IMR-90 (cell line): ENCODE results near the gene ATP5PO. TPM values are rescaled to one million over a fixed set of nuclear protein-coding genes. Genes with fewer than 3 reads are reported as not detected.

Experiments
- ATAC-seq: fragments of 200-7000 bp; cut with Tn5 transposase; 2 replicates; pipeline ENCODE4 v1.9.1; 2020; ENCODE audit warnings: low read depth, mild to moderate bottlenecking, moderate library complexity
- BruUV-seq: library from RNA; stranded (reverse); fragments of 400-500 nt; replicated peaks from 2 replicates; lab custom pipeline; 2021; lab: Mats Ljungman, UMichigan
- CTCF ChIA-PET: fragments of 300-600 bp; formaldehyde crosslinking; extraction: SDS; loops from one replicate; lab custom pipeline; 2021; ENCODE audit warnings: antibody characterized with exemption; lab: Yijun Ruan, JAX
- POLR2A ChIA-PET: fragments of 300-600 bp; sonication (Branson Sonifier 250); formaldehyde crosslinking; loops from one replicate; lab custom pipeline; 2022; ENCODE audit warnings: antibody characterized with exemption; ENCODE audit not compliant: unreplicated experiment; lab: Charles Lee
- DNase-seq: peaks from one replicate; pipeline ENCODE4 v3.0.0; 2013
- H2AFZ ChIP-seq: replicated peaks from 2 replicates; pipeline ENCODE3; 2013; ENCODE audit warnings: low read length, mild to moderate bottlenecking; ENCODE audit not compliant: poor library complexity
- H2AK5ac ChIP-seq: 2 replicates; pipeline ENCODE4 v1.6.1; 2013; ENCODE audit warnings: low read depth, low read length, inconsistent platforms
- H2AK9ac ChIP-seq: replicated peaks from 2 replicates; pipeline ENCODE3; 2013; ENCODE audit warnings: mild to moderate bottlenecking, low read depth, low read length, moderate library complexity; ENCODE audit not compliant: poor library complexity
- H2BK120ac ChIP-seq: 2 replicates; pipeline ENCODE4 v1.6.1; 2013; ENCODE audit warnings: low read depth, low read length, inconsistent platforms
- H2BK15ac ChIP-seq: 3 replicates; pipeline ENCODE4 v1.6.1; 2013; ENCODE audit warnings: low read depth, low read length, inconsistent platforms
- H2BK20ac ChIP-seq: 2 replicates; pipeline ENCODE4 v1.6.1; 2013; ENCODE audit warnings: low read depth, mild to moderate bottlenecking, inconsistent platforms, low read length, moderate library complexity
- H2BK5ac ChIP-seq: 2 replicates; pipeline ENCODE4 v1.6.1; 2013; ENCODE audit warnings: mild to moderate bottlenecking, low read depth, low read length, inconsistent platforms; ENCODE audit not compliant: poor library complexity, severe bottlenecking
- H3K14ac ChIP-seq: replicated peaks from 2 replicates; pipeline ENCODE4 v1.6.1; 2013; ENCODE audit warnings: low read depth, low read length, inconsistent platforms
- H3K18ac ChIP-seq: 2 replicates; pipeline ENCODE4 v1.6.1; 2013; ENCODE audit warnings: low read depth, low read length, control low read depth
- H3K23ac ChIP-seq: 2 replicates; pipeline ENCODE4 v1.6.1; 2013; ENCODE audit warnings: low read depth, low read length, inconsistent platforms
- H3K27ac ChIP-seq: 2 replicates; pipeline ENCODE4 v1.5.1; 2013; ENCODE audit warnings: mild to moderate bottlenecking, control low read depth, low read length; ENCODE audit not compliant: insufficient read depth
- H3K27me3 ChIP-seq: 2 replicates; pipeline ENCODE4 v1.6.1; 2013; ENCODE audit warnings: low read length; ENCODE audit not compliant: control insufficient read depth, insufficient read depth
- H3K36me3 ChIP-seq: 2 replicates; pipeline ENCODE4 v1.6.1; 2013; ENCODE audit warnings: low read length, mixed read lengths; ENCODE audit not compliant: control insufficient read depth, insufficient read depth
- H3K4ac ChIP-seq: 2 replicates; pipeline ENCODE4 v1.6.1; 2013; ENCODE audit warnings: low read depth, low read length, inconsistent platforms
- H3K4me1 ChIP-seq: 2 replicates; pipeline ENCODE4 v1.6.1; 2013; ENCODE audit warnings: low read length, mixed read lengths; ENCODE audit not compliant: control insufficient read depth, insufficient read depth
- H3K4me2 ChIP-seq: 2 replicates; pipeline ENCODE4 v1.6.1; 2013; ENCODE audit warnings: low read depth, mild to moderate bottlenecking, control low read depth, low read length, moderate library complexity
- H3K4me3 ChIP-seq: 2 replicates; pipeline ENCODE4 v1.5.1; 2013; ENCODE audit warnings: low read depth, mild to moderate bottlenecking, control low read depth, low read length, moderate library complexity; ENCODE audit not compliant: insufficient read depth
- H3K56ac ChIP-seq: 2 replicates; pipeline ENCODE4 v1.6.1; 2013; ENCODE audit warnings: low read length, inconsistent platforms; ENCODE audit not compliant: insufficient read depth; ENCODE audit errors: extremely low read depth
- H3K79me1 ChIP-seq, 2 experiments: 2 replicates each; pipeline ENCODE4 v1.6.1; 2013; ENCODE audit warnings: low read length in 2 of 2, inconsistent platforms in 1 of 2, low read depth in 1 of 2
- H3K9ac ChIP-seq: 2 replicates; pipeline ENCODE4 v1.6.1; 2013; ENCODE audit warnings: low read depth, low read length, control low read depth
- H3K9me1 ChIP-seq: 2 replicates; pipeline ENCODE4 v1.6.1; 2013; ENCODE audit warnings: low read length, inconsistent platforms; ENCODE audit not compliant: insufficient read depth
- H3K9me3 ChIP-seq: 2 replicates; pipeline ENCODE4 v1.6.1; 2013; ENCODE audit warnings: low read length; ENCODE audit not compliant: control insufficient read depth, insufficient read depth
- H4K20me1 ChIP-seq: 2 replicates; pipeline ENCODE4 v1.6.1; 2013; ENCODE audit warnings: low read length, inconsistent platforms; ENCODE audit not compliant: insufficient read depth
- H4K5ac ChIP-seq: 2 replicates; pipeline ENCODE4 v1.6.1; 2013; ENCODE audit warnings: mild to moderate bottlenecking, low read depth, low read length, control low read depth
- H4K8ac ChIP-seq, 2 experiments: 2 replicates each; pipeline ENCODE4 v1.6.1; 2013; ENCODE audit warnings: low read depth in 2 of 2, low read length in 2 of 2, control low read depth in 1 of 2, inconsistent platforms in 1 of 2
- H4K91ac ChIP-seq: 2 replicates; pipeline ENCODE4 v1.6.1; 2013; ENCODE audit warnings: low read depth, low read length, inconsistent platforms; ENCODE audit not compliant: insufficient read depth
- BHLHE40 ChIP-seq: fragments of 150-350 bp; IDR thresholded peaks from 2 replicates; pipeline ENCODE4 v1.6.1; 2016; ENCODE audit warnings: mild to moderate bottlenecking, low read depth, low read length
- CEBPB ChIP-seq: IDR thresholded peaks from 2 replicates; pipeline ENCODE4 v1.6.1; 2012; ENCODE audit warnings: low read depth, low read length, improper control_type of control experiment
- CHD1 ChIP-seq: IDR thresholded peaks from 2 replicates; pipeline ENCODE4 v1.6.1; 2012; ENCODE audit warnings: low read depth, low read length, improper control_type of control experiment
- CTCF ChIP-seq: conservative IDR thresholded peaks from 2 replicates; pipeline ENCODE4 v1.5.1; 2012; ENCODE audit warnings: mild to moderate bottlenecking, low read depth, low read length, improper control_type of control experiment
- ELK1 ChIP-seq: fragments of 150-350 bp; IDR thresholded peaks from 2 replicates; pipeline ENCODE4 v1.6.1; 2016; ENCODE audit warnings: low read depth, mild to moderate bottlenecking, low read length, moderate library complexity, borderline replicate concordance
- MAFK ChIP-seq: IDR thresholded peaks from 2 replicates; pipeline ENCODE4 v1.6.1; 2012; ENCODE audit warnings: low read depth, low read length, improper control_type of control experiment
- MAZ ChIP-seq: IDR thresholded peaks from 2 replicates; pipeline ENCODE4 v1.6.1; 2012; ENCODE audit warnings: low read depth, mild to moderate bottlenecking, low read length, improper control_type of control experiment, moderate library complexity, borderline replicate concordance
- MXI1 ChIP-seq: IDR thresholded peaks from 2 replicates; pipeline ENCODE4 v1.6.1; 2012; ENCODE audit warnings: low read depth, mild to moderate bottlenecking, low read length, moderate library complexity, borderline replicate concordance
- POLR2A ChIP-seq: IDR thresholded peaks from 2 replicates; pipeline ENCODE4 v1.6.1; 2012; ENCODE audit warnings: mild to moderate bottlenecking, low read depth, low read length
- RAD21 ChIP-seq: IDR thresholded peaks from 2 replicates; pipeline ENCODE4 v1.6.1; 2012; ENCODE audit warnings: low read length, improper control_type of control experiment
- RCOR1 ChIP-seq: IDR thresholded peaks from 2 replicates; pipeline ENCODE4 v1.6.1; 2012; ENCODE audit warnings: mild to moderate bottlenecking, low read length, improper control_type of control experiment; ENCODE audit not compliant: insufficient replicate concordance
- RFX5 ChIP-seq: IDR thresholded peaks from 2 replicates; pipeline ENCODE4 v1.8.0; 2012; ENCODE audit warnings: low read depth, mild to moderate bottlenecking, low read length, moderate library complexity
- SMC3 ChIP-seq: fragments of 150-350 bp; IDR thresholded peaks from 2 replicates; pipeline ENCODE4 v1.6.1; 2016; ENCODE audit warnings: low read depth, mild to moderate bottlenecking, antibody characterized with exemption, low read length, moderate library complexity
- USF2 ChIP-seq: fragments of 150-350 bp; IDR thresholded peaks from 2 replicates; pipeline ENCODE4 v1.6.1; 2017; ENCODE audit warnings: mild to moderate bottlenecking, antibody characterized with exemption, low read length, low read depth
- WGBS, 2 experiments: methylation state at CpG; one replicate each; pipeline versions ENCODE4 v1.1.5 to v1.1.7; 2013; ENCODE audit warnings: missing lambda C conversion rate in 2 of 2; ENCODE audit not compliant: insufficient read length in 1 of 2; ENCODE audit errors: extremely low coverage in 2 of 2; 5-methylcytosine and 5-hydroxymethylcytosine counted together
- dilution Hi-C: fragments of 300-500 bp; cut with HindIII; formaldehyde crosslinking; loops from one replicate; pipeline ENCODE4 v1.14.3; 2018; ENCODE audit warnings: low sequenced_read_pairs; ENCODE audit not compliant: unreplicated experiment
- in situ Hi-C: fragments of 300-500 bp; cut with MboI; formaldehyde crosslinking; loops from 3 replicates; pipeline ENCODE4 v1.14.3; 2019; ENCODE audit warnings: low sequenced_read_pairs, inconsistent platforms, mixed read lengths
- intact Hi-C: fragments of 100-400 bp; cut with micrococcal nuclease; formaldehyde crosslinking; loops from 2 replicates; pipeline ENCODE4 v1.10.0; 2022
- polyA plus RNA-seq, 3 experiments: library from polyadenylated mRNA; depleted of rRNA; stranded (reverse); fragments of >200 nt; gene quantifications; 2 replicates each; pipeline ENCODE4 v1.2.3, GENCODE V29; 2012; ENCODE audit warnings: low replicate concordance in 1 of 3
- total RNA-seq: library from RNA; depleted of rRNA; stranded (reverse); fragments of >200 nt; gene quantifications from 2 replicates; pipeline ENCODE4 v1.2.3, GENCODE V29; 2012

The ATP5PO gene
- total and polyA plus RNA-seq, 2 of the 4 experiments (the other 2 are of a cell fraction): 237 to 250 TPM

- Histone ChIP-seq H3K27ac (0 out of 2 replicates have a peak overlapping the region, but pooled peaks have one; percentile 16), H3K9ac (no peak overlapping the region), H3K9me3 (no peaks in the 10 kb centered on the region), H2BK120ac (peak overlapping the region; percentile 16), H2AFZ (peak overlapping the region; percentile 77), H2BK15ac (peak overlapping the region; percentile 63; the same call in 1 of the 3 replicates), H3K18ac (peak overlapping the region; percentile 68; the same call in 1 of the 2 replicates), H3K14ac (peak overlapping the region; percentile 25; the same call in 1 of the 2 replicates), H3K4me3 (no peak overlapping the region), H4K20me1 (no peaks in the 10 kb centered on the region), H4K5ac (peak overlapping the region; percentile 12; the same call in 1 of the 2 replicates), H2AK5ac (peak overlapping the region; percentile 75; the same call in 1 of the 2 replicates), H3K79me1 (no peaks in the 10 kb centered on the region), H3K36me3 (no peaks in the 10 kb centered on the region), H3K56ac (no peak overlapping the region), H3K4me2 (no peak overlapping the region), H2AK9ac (peak overlapping the region; percentile 75), H3K4me1 (peaks cover 5% of the 10 kb centered on the region; the same call in 1 of the 2 replicates), H3K4ac (peak overlapping the region; percentile 53), H4K8ac (peak overlapping the region in 1 of 2 experiments; percentile 35; a peak in 1 of 4 replicates), H2BK20ac (peak overlapping the region; percentile 65; the same call in 1 of the 2 replicates), H3K23ac (0 out of 2 replicates have a peak overlapping the region, but pooled peaks have one; percentile 65), H3K9me1 (peaks cover 6% of the 10 kb centered on the region; the same call in 1 of the 2 replicates), H3K27me3 (no peaks in the 10 kb centered on the region), H4K91ac (0 out of 2 replicates have a peak overlapping the region, but pooled peaks have one; percentile 45), H2BK5ac (peak overlapping the region; percentile 64)
- TF ChIP-seq RFX5: no peak
- no peak for TF ChIP-seq MXI1
- TF ChIP-seq SMC3: no peak
- no peak for TF ChIP-seq MAZ
- no peak for TF ChIP-seq CTCF
- TF ChIP-seq CEBPB: no peak
- no peak for TF ChIP-seq RAD21
- TF ChIP-seq POLR2A: no peak
- no peak for TF ChIP-seq USF2
- no peak for TF ChIP-seq MAFK
- no peak for TF ChIP-seq CHD1
- no peak for TF ChIP-seq RCOR1
- no peak for TF ChIP-seq ELK1
- TF ChIP-seq BHLHE40: no peak
- BruUV-seq: no TSS peak
- WGBS, 2 experiments: no CpG with 5 or more reads among the region's 3 CpGs
- in situ Hi-C loops (no loop called here), intact Hi-C loops (loop anchor here (5.0 kb wide), 1 partner anchor 408 kb away; no protein-coding TSS in a partner anchor), dilution Hi-C loops (no loop called here)
- CTCF ChIA-PET: interaction anchor here (0.9 kb wide), 1 partner anchor 15 kb away, joined by 3 read pairs; no protein-coding TSS in a partner anchor
- POLR2A ChIA-PET: no interaction called here
- DNase-seq (peak; percentile 61), ATAC-seq (peak; percentile 53; the same call in 1 of the 2 replicates)
Measured at GRCh38 chr21:33939226-33939625, 23.6 kb upstream of the ATP5PO start.
